CD4-positive, alpha-beta T cell treated with Interleukin-12 subunit alpha and Interleukin-12 subunit beta, for 1 hour (primary cell): ENCODE data around the gene PCDHA4.
"Not testable (repeated sequence)": the region's sequence is repeated elsewhere in the genome, so short reads cannot be mapped to it uniquely, and the experiment has no call there.

Source experiments
- DNase-seq: peaks from one replicate; pipeline ENCODE4 v3.0.0-alpha.2; 2020

Gene PCDHA4

DNA sequence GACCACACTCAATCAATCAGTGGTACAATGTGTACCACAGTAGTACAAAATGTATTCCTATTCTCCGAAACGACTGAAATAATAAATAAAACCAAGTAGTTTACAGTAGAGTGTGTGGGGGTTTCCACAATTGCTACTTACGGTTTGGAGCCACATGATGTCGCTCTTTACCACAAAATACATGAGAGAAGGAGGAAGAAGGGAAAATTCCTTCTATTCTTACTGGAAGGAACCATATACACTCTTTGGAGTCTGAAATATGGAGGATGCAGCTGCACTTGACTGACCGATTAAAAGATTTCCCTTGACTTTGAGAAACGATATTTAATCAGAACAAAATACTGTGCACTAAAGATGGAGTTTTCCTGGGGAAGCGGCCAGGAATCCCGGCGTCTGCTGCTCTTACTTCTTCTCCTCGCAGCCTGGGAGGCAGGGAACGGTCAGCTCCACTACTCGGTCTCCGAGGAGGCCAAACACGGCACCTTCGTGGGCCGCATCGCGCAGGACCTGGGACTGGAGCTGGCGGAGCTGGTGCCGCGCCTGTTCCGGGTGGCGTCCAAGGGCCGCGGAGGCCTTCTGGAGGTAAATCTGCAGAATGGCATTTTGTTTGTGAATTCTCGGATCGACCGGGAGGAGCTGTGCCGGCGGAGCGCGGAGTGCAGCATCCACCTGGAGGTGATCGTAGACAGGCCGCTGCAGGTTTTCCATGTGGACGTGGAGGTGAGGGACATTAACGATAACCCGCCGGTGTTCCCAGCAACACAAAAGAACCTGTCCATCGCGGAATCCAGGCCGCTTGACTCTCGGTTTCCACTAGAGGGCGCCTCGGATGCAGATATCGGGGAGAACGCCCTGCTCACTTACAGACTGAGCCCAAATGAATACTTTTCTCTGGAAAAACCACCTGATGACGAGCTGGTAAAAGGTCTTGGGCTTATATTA lies at the start of gene PCDHA4:
Gene PCDHA4, plus strand, starts transcription at position 235 of the 942 bp plus-strand sequence.
- no peak for DNase-seq

DNA sequence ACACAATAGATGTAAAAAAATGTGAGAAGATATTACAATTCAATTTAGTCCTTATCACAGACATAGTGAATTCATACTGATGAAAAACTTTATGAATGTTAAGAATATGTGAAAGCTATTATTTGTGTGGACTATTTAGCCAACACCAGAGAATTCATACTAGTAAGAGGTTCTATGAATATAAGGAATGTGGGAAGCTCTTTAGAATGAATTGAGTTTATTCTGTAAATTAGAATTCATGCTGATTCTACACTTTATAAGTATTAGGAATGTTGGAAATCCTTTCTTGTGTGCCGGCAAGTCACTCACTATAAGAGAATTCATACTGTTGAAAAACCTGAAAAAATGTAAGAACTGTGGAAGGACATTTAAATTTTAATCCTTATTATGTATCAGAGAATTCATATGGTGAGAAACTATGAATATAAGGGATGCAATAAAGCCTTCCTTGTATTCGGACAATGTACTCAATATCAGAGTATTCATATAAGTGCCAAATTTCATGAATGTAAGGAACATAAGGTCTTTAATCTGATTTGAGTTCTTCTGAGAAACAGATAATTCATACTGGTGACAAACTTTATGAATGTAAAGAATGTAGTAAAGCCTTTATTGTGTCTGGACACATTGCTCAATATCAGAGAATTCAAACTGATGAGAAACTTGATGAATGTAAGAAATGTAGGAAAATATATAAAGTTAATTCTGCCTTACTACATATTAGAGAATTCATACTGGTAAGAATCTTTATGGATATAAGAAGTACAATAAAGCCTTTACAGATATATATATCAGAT lies 42.5 kb upstream of the PCDHA4 start:
- no peak for DNase-seq

- no peak for DNase-seq
Observed at GRCh38 chr5:140767444-140767843, 39.4 kb upstream of the PCDHA4 start.

GRCh38 chr5:140780512-140780911 lies 26.4 kb upstream of the PCDHA4 start:
- no peak for DNase-seq

DNA sequence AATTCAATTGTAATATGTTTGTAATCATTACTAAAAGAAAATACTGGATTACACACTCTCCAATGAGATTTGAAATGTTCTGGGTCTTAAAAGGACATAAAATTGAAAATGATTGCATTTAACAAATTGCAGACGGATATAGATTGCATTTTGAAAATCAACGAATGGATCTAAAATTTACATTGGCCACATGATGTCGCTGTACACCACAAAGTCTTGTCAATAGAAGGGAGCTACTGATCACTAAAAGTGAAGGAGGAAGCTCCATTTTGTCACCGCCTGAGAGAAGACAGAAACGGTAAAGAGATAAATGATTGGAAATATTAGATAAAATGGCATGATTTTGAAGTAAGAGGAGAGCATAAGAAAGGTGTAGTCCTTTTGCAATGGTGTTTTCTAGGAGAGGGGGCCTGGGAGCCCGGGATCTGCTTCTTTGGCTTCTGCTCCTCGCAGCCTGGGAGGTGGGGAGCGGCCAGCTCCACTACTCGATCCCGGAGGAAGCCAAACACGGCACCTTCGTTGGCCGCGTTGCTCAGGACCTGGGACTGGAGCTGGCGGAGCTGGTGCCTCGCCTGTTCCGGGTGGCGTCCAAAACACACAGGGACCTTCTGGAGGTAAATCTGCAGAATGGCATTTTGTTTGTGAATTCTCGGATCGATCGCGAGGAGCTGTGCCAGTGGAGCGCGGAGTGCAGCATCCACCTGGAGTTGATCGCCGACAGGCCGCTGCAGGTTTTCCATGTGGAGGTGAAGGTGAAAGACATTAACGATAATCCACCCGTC lies 20.8 kb upstream of the PCDHA4 start, which contains the start of gene PCDHA1:
Gene PCDHA1, plus strand, starts transcription at position 236 of the 782 bp plus-strand sequence.
- no peak for DNase-seq

DNA sequence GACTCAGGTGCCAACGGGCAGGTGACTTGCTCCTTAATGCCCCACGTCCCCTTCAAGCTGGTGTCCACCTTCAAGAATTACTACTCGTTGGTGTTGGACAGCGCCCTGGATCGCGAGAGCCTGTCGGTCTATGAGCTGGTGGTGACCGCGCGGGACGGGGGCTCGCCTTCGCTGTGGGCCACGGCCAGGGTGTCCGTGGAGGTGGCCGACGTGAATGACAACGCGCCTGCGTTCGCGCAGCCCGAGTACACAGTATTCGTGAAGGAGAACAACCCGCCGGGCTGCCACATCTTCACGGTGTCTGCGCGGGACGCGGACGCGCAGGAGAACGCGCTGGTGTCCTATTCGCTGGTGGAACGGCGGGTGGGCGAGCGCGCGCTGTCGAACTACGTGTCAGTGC lies 19.4 kb upstream of the PCDHA4 start:
- DNase-seq = not testable (repeated sequence)

GRCh38 chr5:140787849-140788504 lies 18.9 kb upstream of the PCDHA4 start:
- DNase-seq = not testable (repeated sequence)

DNA sequence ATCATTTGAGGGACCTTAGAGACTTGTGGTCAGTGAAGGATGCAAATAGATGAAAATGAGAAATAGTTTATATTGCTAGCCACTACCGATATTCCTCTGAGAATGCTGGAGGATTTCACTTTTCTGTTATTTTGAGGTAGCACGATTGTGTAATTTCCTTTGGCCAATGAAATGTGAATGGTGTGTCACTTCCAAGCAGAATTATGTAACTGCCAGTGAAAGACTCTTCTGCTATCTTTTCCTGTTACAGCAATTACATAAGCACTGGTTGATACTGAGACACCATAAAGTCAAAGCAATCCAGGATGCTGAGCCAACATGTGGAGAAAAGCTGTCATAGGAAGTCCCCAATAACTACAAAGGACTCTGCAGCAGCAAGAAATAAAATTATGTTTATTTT lies 15.8 kb upstream of the PCDHA4 start:
- DNase-seq = no peak

DNA sequence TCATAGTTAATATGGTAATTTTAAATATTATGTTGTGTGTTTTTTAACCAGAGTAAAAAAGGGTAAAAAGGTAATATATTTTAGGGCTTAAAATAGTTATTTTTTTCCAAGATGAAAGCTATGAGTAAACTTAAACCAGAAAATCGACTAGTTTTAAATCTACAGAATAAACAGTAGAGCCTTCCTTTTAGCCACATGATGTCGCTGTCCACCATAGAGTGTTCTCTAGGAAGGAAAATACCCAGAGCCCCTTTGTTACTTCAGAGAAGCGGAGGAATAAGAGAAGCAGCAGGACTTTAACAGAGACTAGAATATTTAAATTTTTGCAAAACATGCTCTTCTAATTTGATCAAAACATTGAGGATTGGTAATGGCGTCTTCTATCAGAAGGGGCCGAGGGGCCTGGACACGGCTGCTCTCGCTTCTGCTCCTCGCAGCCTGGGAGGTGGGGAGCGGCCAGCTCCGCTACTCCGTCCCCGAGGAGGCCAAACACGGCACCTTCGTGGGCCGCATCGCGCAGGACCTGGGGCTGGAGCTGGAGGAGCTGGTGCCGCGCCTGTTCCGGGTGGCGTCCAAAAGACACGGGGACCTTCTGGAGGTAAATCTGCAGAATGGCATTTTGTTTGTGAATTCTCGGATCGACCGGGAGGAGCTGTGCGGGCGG lies 12.1 kb upstream of the PCDHA4 start, which contains the start of gene PCDHA2:
Gene PCDHA2, plus strand, starts transcription at position 258 of the 664 bp plus-strand sequence.
- DNase-seq = no peak

DNA sequence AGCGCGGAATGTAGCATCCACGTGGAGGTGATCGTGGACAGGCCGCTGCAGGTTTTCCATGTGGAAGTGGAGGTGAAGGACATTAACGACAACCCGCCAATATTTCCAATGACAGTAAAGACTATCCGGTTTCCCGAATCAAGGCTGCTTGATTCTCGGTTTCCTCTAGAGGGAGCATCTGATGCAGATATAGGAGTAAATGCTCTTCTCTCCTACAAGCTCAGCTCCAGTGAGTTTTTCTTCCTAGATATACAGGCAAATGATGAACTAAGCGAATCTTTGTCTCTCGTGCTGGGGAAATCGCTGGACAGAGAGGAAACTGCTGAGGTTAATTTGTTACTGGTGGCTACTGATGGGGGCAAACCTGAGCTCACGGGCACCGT lies 11.6 kb upstream of the PCDHA4 start:
- DNase-seq = no peak

GRCh38 chr5:140796072-140796717 lies 10.7 kb upstream of the PCDHA4 start:
- DNase-seq = not testable (repeated sequence)

DNA sequence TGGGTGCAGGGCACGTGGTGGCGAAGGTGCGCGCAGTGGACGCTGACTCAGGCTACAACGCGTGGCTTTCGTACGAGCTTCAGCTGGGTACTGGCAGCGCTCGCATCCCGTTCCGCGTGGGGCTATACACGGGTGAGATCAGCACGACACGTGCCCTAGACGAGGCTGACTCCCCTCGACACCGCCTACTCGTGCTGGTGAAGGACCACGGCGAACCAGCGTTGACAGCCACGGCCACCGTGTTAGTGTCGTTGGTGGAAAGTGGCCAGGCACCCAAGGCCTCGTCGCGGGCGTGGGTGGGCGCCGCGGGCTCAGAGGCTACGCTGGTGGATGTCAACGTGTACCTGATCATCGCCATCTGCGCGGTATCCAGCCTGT lies 10.2 kb upstream of the PCDHA4 start:
- no peak for DNase-seq

DNA sequence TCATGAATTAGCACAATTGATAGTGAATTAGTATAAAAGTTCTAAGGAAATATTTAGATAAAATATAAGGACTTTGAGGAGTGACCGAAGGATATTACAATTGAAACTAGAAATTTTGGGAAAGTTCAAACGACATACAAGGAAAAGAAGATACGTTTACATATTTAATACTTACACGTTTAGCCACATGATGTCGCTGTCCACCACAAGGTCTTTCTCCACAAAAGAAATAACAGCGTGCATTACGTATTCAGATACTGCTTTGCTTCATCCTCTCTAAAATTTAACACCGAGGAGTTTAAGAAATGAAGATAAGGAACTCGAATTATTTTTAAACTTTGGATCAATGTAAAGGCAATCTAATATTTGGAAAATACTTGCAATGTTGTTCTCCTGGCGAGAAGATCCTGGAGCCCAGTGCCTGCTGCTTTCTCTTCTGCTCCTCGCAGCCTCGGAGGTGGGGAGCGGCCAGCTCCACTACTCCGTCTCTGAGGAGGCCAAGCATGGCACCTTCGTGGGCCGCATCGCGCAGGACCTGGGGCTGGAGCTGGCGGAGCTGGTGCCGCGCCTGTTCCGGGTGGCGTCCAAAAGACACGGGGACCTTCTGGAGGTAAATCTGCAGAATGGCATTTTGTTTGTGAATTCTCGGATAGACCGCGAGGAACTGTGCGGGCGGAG lies 5.9 kb upstream of the PCDHA4 start, which contains the start of gene PCDHA3:
Gene PCDHA3, plus strand, starts transcription at position 242 of the 678 bp plus-strand sequence.
- DNase-seq = no peak

DNA sequence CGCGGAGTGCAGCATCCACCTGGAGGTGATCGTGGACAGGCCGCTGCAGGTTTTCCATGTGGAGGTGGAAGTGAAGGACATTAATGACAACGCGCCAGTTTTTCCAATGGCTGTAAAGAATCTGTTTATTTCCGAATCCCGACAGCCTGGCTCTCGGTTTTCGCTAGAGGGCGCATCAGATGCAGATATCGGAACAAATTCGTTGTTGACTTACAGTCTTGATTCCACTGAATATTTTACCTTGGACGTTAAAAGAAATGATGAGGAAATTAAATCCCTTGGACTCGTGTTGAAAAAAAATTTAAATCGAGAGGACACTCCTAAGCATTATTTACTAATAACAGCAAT lies 5.4 kb upstream of the PCDHA4 start:
- no peak for DNase-seq

DNA sequence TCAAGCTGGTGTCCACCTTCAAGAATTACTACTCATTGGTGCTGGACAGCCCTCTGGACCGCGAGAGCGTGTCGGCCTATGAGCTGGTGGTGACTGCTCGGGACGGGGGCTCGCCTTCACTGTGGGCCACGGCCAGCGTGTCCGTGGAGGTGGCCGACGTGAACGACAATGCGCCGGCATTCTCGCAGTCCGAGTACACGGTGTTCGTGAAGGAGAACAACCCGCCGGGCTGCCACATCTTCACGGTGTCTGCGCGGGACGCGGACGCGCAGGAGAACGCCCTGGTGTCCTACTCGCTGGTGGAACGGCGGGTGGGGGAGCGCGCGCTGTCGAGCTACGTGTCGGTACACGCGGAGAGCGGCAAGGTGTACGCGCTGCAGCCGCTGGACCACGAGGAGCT lies 4.5 kb upstream of the PCDHA4 start:
- not testable (repeated sequence) for DNase-seq

DNA sequence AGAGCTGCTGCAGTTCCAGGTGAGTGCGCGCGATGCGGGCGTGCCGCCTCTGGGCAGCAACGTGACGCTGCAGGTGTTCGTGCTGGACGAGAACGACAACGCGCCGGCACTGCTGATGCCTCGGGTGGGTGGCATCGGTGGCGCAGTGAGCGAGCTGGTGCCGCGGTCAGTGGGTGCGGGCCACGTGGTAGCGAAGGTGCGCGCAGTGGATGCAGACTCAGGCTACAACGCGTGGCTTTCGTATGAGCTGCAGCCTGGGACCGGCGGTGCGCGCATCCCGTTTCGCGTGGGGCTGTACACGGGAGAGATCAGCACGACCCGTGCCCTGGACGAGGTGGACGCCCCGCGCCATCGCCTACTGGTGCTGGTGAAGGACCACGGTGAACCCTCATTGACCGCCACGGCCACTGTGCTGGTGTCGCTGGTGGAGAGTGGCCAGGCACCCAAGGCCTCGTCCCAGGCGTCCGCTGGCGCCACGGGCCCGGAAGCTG lies 4.0 kb upstream of the PCDHA4 start:
- no peak for DNase-seq

- DNase-seq = not testable (repeated sequence)
Observed at GRCh38 chr5:140808241-140808888, 1.5 kb downstream of the PCDHA4 start.

GRCh38 chr5:140808889-140809291 lies 2.0 kb downstream of the PCDHA4 start:
- no peak for DNase-seq

DNA sequence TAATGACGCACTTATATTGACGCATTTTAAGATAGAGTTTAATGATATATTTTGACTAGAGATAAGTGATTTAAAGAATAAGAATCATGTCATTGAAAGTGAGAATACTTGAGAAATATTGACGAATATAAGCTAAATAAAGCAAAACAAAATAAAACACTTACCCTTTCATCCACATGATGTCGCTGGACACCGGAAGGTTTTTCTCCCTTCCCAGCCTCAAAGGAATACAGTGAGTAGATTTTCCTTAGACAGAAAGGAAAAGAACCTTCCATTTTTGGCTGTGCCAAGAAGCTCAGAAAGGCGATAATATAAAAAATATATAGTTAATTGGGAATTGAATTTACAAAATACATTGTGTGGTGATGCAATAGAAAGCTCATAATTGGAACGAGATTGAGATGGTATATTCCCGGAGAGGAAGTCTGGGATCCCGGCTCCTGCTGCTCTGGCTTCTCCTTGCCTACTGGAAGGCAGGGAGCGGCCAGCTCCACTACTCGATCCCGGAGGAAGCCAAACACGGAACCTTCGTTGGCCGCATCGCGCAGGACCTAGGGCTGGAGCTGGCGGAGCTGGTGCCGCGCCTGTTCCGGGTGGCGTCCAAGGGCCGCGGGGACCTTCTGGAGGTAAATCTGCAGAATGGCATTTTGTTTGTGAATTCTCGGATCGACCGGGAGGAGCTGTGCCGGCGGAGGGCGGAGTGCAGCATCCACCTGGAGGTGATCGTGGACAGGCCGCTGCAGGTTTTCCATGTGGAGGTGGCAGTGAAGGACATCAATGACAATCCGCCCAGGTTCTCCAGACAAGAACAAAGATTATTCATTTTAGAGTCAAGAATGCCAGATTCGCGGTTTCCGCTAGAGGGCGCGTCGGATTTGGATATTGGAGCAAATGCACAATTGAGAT lies 14.8 kb downstream of the PCDHA4 start, which contains the start of gene PCDHA5:
Gene PCDHA5, plus strand, starts transcription at position 239 of the 906 bp plus-strand sequence.
- no peak for DNase-seq
